NCI-H1436 (cell line): ENCODE data around the gene RIBC2.
"Not testable (repeated sequence)": the region's sequence is repeated elsewhere in the genome, so short reads cannot be mapped to it uniquely, and the experiment has no call there.

Source experiments
- DNase-seq: peaks from one replicate; lab custom pipeline; 2025; lab: John Stamatoyannopoulos, UW

Gene RIBC2, protein sequence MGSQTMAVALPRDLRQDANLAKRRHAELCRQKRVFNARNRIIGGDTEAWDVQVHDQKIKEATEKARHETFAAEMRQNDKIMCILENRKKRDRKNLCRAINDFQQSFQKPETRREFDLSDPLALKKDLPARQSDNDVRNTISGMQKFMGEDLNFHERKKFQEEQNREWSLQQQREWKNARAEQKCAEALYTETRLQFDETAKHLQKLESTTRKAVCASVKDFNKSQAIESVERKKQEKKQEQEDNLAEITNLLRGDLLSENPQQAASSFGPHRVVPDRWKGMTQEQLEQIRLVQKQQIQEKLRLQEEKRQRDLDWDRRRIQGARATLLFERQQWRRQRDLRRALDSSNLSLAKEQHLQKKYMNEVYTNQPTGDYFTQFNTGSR

DNA sequence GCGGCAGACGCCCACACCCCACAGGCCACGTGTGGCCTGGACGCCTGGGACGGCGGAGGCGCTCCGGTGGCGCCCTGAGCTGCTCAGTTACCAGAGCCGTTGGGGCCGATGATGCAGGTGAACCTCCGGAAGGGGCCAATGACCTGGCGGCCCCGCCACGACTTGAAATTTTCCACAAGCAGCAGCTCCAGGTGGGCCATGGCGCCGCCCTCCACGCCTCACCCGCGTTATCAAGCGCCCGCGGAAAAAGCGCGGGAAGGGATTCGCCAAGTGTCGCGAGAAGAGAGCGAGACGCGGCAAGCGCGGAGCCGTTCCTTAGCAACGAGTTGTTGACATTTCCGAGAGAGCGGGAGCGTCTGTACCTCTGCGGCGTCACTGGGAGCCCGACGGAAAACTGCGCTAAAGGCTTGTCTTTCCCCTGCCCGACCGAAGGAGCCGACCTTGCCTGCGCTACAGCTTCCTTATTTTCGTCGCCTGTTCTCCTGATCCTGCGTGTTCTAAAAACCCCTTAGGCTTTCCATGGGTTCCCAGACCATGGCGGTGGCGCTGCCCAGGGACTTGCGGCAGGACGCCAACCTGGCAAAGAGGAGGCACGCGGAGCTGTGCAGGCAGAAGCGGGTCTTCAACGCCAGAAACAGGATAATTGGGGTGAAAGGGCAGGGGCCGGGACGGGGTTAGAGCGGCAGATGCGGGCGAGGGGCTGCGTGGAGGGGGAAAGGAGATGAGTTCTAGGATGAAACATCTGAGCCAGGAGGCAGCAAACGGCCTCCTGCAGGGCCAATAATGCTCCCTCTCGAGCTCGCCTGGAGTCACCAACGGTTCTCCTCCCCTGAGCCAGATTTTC, at the start of gene RIBC2, which contains the start of gene SMC1B:
RIBC2 (plus strand) TSS at position 326 of the 844 bp plus-strand sequence; CDS start at position 520, 194 bp downstream.
SMC1B (minus strand) TSS at position 232 of the 844 bp plus-strand sequence; CDS start at position 200, 32 bp downstream.
- DNase-seq, result peak; percentile 96

DNA sequence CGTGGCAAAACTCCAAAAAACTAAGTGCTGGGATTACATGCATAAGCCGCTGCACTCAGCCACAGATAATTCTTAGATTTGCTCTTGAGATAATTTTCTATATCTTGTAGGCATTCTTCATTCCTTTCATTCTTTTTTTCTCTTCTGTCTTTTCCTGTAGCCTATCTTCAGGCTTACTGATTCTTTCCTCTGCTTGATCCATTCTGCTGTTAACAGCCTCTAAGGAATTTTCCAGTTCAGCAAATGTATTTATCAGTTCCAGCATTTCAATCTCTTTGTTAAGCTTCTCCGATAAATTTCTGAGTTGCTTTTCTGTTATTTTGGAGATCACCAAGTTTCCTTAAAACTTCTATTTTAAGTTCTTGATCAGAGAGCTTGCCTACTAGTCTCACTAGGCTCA, 46.8 kb upstream of the RIBC2 start:
- DNase-seq, result no peak

DNA sequence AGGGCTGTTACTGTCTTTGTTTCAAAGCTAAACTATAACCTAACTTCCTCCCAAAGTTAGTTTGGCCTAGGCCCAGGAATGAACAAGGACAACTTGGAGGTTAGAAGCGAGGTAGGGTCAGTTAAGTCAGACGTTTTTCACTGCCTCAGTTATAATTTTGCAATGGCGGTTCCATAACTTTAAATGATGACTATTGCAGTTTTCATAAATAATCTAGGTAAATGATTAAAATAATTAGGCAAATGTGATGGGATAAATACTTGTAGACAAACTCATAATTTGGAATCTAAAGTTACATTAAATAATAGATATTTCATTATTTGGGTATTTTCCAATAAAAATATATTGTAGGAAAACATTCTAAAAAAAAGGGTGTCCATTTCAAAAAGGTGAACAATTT, 39.9 kb upstream of the RIBC2 start:
- not testable (repeated sequence) for DNase-seq

DNA sequence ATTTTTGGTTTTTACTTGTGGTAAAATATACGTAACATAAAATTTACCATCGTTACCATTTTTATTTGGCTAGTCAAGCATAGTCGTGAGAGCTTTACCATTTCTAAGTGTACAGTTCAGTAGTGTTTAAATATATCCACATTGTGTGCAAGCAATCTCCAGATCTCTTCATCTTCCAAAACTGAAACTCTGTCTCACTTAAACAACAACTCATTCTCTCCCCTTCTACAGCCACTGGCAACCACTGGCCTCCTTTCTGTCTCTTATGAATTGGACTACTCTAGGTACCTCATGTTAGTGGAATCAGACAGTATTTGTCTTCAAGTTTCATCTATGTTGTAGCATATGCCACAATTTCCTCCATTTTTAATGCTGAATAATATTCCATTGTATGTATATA, 37.5 kb upstream of the RIBC2 start:
- no peak for DNase-seq

DNA sequence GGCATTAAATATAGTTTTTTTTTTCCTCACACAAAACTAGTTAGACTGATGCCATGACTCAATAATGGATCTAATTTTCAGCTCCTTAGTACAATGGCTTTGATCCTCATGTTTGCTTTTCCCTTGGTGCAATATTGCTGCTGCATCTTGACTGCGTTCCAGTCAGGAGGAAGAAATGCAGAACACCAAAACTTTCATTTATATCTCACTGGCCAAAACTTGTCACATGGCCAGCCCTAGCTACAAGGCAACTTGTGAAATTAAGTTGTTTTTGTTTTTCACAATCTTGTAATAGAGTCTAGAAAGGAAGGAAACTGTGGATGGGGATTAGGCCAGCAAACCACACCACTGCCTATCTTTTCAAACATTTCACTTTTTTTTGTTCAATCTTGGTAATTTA, 36.8 kb upstream of the RIBC2 start:
- DNase-seq, result no peak

DNA sequence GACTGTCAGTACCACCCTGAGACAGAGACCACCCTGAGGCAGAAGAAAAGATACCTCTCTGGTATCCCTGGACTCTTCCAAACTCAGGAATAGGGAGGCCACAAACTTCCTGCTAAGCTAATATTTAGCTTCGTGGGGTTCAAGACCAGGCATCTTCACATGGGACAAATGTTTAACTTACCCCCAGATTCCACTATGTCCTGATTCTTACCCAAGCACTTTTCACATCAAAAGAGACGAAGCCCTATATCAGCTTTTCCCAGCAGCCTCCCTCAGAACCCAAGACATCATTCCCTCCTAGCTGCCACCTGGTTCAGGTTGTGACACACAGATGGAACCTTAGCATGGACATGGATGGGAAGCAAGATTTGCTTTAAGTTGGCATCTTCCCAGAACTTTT, 32.1 kb upstream of the RIBC2 start:
- DNase-seq, result no peak

DNA sequence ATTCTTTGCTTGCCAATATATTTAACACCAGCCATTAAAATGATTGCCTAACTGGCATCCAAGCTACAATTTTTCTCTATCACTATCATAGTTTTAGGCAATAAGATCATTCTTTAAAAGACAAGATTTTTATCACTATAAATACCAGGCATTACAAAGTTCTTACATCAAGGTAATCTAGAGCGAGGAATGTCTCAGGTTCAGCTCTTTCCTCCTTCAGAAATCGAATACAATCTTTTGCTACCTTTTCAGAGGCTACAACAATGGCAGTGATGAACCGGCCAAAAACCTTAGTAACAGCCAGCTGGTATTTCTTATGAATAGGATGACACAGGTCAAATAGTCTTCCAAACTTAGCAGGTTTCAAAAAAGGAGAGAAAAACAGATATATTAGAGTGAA, 23.9 kb upstream of the RIBC2 start:
- DNase-seq, result no peak

DNA sequence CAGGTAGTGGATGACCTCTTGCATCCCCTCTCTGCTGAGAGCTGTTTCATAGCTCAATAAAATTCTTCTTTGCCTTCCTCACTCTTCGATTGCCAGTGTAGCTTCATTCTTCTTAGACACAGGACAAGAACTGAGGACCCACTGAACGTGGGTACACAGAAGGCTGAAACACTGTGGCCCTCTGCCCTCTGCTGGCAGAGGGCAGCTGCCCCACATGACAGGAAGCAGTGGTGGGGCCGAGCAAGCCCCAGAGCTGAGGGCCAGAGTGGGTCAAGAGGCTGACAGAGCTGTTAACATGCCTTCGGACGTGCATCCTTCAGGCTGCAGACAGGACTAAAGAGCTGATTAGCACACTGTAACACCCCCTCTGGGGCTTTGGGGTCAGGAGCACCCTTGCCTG, 15.7 kb upstream of the RIBC2 start:
- no peak for DNase-seq

DNA sequence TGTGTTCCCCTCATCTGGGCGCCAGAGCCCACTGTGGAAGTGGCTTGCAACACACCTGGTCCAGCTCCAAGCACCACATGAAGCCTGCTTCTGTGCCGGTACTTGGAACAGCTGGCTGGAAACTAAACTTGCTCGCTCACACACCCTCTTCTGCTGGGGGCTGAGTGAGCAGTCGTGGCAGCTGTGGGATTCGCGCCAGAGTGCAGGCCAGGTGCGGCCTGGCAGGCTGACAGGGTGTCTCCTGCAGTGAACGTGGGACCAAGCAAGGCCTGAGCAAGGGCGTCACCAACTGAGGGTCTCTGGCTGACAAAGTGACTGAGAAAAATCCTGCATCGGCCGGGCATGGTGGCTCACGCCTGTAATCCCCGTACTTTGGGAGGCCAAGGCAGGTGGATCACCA, 15.3 kb upstream of the RIBC2 start:
- no peak for DNase-seq

DNA sequence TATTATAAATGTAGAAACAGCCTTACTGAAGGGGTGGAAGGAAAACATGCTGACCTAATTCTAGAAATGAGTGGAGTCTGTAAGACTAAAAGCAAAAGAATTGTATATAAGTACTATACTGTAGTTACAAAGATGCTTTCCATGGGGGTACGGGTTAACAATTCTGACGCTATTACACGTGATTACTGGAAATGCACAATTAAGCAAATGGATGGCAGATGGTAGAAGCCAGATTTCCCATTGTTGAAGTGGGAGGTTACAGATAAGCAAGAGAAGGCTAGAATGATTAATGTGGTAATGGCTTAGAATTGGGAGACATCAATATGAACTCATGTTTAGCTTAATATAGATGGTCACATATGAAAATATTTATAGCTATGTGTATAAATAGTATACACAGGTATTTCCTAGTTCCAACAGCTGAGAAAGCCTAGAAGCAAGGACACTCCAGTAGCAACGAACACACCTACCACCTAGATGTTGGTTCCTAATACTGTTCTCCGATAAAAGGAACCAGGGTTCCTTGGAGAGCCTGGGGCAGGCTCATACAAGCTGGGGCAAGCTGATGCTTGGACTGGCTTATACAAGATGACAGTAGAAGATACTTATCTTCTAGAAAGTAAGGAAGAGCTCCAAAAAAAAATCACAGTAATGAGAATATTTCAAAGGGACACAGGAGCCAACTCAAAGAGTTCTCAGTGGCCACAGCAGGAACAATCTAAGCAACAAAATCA, 13.6 kb upstream of the RIBC2 start:
- DNase-seq, result peak; percentile 60

DNA sequence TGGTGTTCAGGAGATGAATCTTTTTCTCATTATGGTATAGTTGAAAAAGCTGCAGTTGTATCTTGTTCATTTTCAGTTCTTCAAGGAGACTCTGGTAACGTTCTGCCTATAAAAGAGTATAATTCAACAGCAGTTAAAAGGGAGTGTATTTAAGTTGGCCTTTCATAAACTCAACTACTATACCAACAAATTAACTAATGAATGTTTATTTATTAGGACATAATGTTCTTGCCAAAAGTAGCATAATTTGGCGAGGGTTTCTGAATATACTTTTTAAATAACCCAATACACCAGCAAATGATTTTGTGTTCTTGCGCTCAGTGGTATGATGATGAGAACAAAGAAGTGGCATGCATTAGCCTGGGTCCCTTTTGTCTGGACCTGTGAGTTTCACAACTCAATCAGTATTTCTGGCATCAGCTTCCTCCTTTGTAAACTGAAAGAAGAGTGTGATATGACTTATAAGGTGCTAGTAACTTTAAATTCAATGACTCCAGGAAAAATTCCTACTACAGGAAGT, 11.0 kb upstream of the RIBC2 start:
- no peak for DNase-seq

DNA sequence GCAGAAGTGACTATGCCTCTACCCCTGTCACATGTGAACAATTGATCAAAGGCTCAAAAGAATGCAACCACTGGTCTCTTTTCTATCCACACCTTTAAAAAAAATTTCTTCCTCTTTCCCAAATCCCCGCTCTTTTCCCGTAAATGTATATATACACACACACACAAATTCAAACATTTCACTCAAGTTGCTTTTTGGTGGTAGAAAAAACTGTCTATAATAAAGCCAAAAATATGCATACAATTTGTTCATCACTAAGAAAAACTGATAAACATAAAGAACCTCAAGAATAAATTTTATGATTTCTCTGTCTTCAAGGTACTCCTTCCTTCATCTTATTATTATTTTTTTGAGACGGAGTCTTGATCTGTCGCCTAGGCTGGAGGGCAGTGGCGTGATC, 5.7 kb upstream of the RIBC2 start:
- no peak for DNase-seq

DNA sequence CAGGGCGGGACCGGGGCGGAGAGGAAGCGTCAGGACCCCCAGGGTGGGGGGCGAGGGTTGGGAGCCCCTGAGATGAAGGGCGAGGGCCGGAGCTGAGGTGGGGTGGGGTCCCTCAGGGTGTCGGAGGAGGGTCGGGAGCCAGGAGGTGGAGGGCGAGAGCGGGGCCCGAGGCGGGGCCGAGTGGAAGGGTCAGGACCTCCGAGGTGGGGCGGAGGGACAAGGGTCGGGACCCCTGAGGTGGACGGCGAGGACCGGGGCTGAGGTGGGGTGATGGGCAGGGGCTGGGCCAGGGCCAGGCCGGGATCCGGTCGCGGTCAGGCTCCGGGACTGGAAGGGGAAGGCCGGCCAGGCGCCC, 503 bp upstream of the RIBC2 start:
- no peak for DNase-seq

DNA sequence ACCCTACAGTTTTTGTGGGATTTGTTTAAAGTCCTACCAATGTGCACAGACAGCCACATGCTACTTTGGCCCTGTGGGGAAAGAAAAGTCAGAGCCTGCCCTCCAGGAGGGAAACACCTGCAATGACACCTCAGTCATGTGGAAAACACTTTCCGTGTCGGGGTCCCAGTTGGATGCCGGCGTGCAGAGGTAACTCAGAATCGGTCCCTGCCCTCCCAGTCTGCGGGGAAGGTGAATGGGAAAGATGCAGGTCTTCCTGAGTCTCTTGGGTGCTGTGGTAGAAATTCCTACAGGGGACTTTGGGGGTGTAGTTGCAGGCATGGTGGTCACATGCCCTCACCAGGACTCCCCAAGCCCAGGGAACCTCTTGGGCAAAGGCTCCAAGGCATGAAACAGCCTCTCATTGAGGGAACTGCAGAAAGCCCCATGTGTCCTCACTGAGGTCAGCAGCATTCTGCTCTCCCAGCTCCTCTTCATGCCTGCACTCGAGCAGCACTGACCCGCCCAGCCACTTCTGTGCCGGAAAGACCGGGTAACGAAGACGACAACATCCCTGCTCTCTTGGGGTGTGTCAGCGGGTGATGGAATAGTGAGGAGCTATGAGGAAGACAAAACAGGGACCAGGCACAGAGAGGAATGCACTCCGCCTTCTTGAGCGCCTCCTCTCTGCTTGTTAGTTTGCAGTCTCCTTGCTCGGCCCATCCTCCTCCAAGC, 4.7 kb downstream of the RIBC2 start:
- no peak for DNase-seq

DNA sequence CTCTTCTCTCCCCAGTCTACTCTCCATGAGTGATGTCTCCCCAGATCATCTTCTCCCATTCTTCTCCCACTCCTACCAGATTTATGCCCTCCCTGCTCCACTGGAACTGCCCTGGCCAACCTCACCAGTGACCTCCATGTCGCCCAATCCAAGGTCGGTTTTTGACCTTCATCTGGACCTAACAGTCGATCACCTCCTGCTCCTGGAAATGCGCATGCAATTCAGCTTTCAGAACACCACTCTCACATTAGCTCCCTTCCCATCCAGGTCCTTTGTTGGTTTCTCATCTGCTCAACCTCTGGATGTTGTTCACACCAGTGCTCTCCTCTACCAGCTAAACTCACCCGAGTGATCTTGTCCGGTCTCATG, 5.3 kb downstream of the RIBC2 start:
- DNase-seq, result no peak

DNA sequence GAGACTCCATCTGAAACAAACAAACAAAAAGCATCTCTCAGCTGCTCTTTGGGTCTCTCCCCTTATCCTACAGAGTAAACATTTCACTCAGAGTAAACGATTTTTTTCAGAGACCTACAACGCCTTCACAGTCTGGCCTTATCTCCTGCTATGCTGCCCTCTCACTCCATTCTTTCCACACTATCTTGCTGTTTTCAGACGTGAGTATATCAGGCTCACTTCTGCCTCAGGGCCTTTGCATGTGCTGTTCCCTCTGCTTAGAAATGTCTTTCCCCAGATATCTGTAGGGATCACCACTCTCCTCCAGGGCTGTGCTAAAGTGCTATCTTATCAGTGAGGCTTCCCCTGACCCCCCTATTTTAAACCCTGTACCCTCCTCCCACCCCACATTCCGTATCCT, 6.5 kb downstream of the RIBC2 start:
- DNase-seq, result no peak

DNA sequence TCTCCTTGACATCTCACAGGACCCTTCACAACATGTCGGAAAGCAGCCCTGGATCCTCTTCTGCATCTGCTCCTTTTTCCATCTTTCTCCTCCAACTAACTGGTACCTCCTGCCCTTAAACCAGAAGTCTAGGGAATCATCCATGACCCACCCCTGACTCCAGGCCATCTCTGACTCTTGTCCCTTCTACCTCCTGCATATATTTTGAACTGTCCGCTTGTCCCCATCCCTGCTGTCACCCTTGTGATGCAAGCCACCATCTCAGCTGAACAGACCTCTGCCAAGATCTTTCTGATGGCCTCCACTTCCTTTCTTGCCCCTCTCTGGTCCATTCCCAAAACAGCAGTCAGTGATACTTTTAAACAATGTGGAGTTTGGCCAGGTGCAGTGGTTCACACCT, 7.0 kb downstream of the RIBC2 start:
- DNase-seq, result no peak

DNA sequence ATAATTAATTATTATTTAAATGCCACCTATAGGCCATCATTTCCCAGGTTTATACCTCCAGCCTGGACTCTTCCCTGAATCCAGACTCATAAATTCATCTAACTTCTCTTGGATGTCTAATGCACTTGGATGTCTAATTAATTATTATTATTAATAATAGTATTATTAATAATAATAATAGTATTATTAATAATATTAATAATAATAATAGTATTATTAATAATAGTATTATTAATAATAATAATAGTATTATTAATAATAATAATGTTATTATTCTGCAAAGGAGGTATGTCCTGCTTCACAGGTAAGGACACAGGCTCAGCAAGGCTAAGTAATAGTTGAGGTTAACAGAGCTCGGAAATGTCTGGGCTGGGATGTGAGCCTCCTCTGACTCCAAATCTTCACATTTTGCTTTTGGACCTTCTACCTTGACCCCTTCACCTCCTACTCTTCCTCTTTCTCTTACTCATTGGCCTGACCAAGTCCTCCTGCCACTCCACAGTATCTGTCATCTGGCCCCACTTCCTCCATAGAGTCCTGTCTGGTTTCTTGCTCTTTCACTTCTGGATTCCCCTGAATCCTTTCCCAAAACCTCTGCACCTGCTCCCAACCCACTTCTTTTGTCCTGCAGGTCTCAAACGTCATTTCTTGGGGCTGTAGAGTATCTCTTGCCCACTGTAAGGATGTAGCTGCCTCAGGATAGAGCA, 8.0 kb downstream of the RIBC2 start:
- no peak for DNase-seq

DNA sequence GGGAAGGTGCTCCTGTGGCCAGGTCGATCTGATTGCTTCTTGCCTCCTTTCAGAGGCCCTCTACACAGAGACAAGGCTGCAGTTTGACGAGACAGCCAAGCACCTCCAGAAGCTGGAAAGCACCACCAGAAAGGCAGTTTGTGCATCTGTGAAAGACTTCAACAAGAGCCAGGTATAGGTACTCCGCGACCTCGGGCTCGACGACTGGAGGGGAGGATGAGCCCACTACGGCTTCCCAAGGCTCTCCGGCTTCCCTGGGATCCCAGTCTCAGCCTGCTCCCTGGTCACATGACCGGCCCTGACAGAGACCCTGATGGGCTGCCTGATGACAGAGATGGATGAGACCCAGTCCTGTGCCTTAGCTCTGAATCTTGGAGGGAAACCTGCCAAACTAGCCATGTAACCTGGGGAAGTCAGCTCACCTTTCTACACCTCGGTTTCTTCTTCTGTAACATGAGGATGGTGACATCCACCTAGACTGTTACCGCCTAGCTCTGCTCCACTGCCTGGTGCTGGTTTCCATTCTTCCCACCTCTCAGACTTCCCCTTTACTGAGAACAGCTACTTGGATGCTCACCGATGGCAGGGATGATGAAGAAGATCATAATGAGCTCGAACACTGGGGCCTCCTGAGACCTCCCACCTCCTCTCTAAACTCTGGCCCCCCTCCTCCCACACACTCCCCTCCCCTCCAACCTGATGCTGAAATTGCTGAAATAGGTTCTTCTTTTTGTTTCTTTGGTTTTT, 8.9 kb downstream of the RIBC2 start:
- DNase-seq, result no peak

DNA sequence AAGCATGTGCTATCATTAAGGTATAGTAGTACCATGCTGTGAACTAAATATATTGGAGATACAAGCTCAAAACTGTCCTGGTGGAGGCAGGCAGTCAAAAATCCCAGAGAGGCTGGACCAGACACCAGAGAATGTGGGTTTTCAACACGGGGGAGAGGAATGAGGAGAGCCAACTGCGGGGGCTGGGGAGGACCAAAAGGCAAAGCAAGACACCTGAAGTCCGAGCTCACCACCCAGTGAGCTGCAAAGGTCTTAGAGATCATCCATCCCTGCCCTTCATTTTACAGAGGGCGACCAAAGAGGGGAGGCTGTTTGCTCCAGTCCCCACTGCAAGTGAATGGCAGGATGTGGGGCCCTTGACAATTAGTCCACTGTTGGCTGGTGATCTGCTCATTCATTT, 10.0 kb downstream of the RIBC2 start:
- no peak for DNase-seq
